NK-92 (cell line): Measurements from ENCODE around the gene MAGI1.

Source experiments
- DNase-seq: peaks from one replicate; lab custom pipeline; 2025; ENCODE audit not compliant: unreplicated experiment; lab: John Stamatoyannopoulos, UW

MAGI1 gene

GRCh38 chr3:65391068-65391467 is 647.6 kb downstream of the MAGI1 start:
- DNase-seq: no peak

GRCh38 chr3:65385805-65386204 is 652.9 kb downstream of the MAGI1 start:
- no peak for DNase-seq

GRCh38 chr3:65381496-65382010 is 657.2 kb downstream of the MAGI1 start:
- DNase-seq: no peak

- DNase-seq: no peak
Measured at GRCh38 chr3:65379223-65379622, 659.5 kb downstream of the MAGI1 start.

GRCh38 chr3:65377637-65378036 is 661.1 kb downstream of the MAGI1 start:
- no peak for DNase-seq

GRCh38 chr3:65376426-65376825 is 662.3 kb downstream of the MAGI1 start:
- DNase-seq: no peak

- no peak for DNase-seq
Measured at GRCh38 chr3:65371053-65371452, 667.7 kb downstream of the MAGI1 start.

- DNase-seq: no peak
Measured at GRCh38 chr3:65368866-65369265, 669.9 kb downstream of the MAGI1 start.

- no peak for DNase-seq
Measured at GRCh38 chr3:65362688-65363087, 676.0 kb downstream of the MAGI1 start.

GRCh38 chr3:65361448-65361847 is 677.3 kb downstream of the MAGI1 start:
- no peak for DNase-seq

GRCh38 chr3:65356331-65357248 is 682.1 kb downstream of the MAGI1 start:
- no peak for DNase-seq

GRCh38 chr3:65354880-65355279 is 683.8 kb downstream of the MAGI1 start:
- DNase-seq: no peak

GRCh38 chr3:65352951-65353350 is 685.8 kb downstream of the MAGI1 start:
- no peak for DNase-seq

- no peak for DNase-seq
Measured at GRCh38 chr3:65351753-65352152, 687.0 kb downstream of the MAGI1 start.

- no peak for DNase-seq
Measured at GRCh38 chr3:65350801-65351476, 687.8 kb downstream of the MAGI1 start.

- DNase-seq: no peak
Measured at GRCh38 chr3:65348398-65348995, 690.2 kb downstream of the MAGI1 start.

- no peak for DNase-seq
Measured at GRCh38 chr3:65347166-65347565, 691.6 kb downstream of the MAGI1 start.

GRCh38 chr3:65344846-65345245 is 693.9 kb downstream of the MAGI1 start:
- no peak for DNase-seq

GRCh38 chr3:65344444-65344843 is 694.3 kb downstream of the MAGI1 start:
- no peak for DNase-seq

GRCh38 chr3:65343736-65344135 is 695.0 kb downstream of the MAGI1 start:
- no peak for DNase-seq

- DNase-seq: no peak
Measured at GRCh38 chr3:65343026-65343425, 695.7 kb downstream of the MAGI1 start.
